Ovary (tissue), 9 donors: ENCODE measurements around the gene PLXNA2. TPM values are rescaled to one million over a fixed set of nuclear protein-coding genes. Genes with fewer than 3 reads are reported as not detected.

Experiments used
- DNase-seq, 5 donors: peaks; one replicate each; pipeline ENCODE4 v3.0.0-alpha.2; 2019 to 2020
- H3K27ac ChIP-seq, 2 donors: fragments of 200-600 bp; one replicate each; pipeline versions ENCODE4 v1.5.1 to v1.8.0; 2019 to 2022
- H3K27me3 ChIP-seq: fragments of 200-600 bp; one replicate; pipeline ENCODE4 v1.8.0; 2022
- H3K36me3 ChIP-seq: fragments of 200-600 bp; sonication (generic); one replicate; pipeline ENCODE4 v1.5.1; 2019
- H3K4me1 ChIP-seq: one replicate; pipeline ENCODE4 v1.8.1; 2013; ENCODE audit warnings: mild to moderate bottlenecking, moderate library complexity; ENCODE audit not compliant: insufficient read depth
- H3K4me3 ChIP-seq: fragments of 200-600 bp; sonication (generic); one replicate; pipeline ENCODE4 v1.5.1; 2017
- H3K9me3 ChIP-seq, 2 donors: fragments of 200-600 bp in 1 of 2; sonication (generic) in 1 of 2; one replicate each; pipeline versions ENCODE4 v1.5.1 to v1.8.1; 2013 to 2019; ENCODE audit warnings: mild to moderate bottlenecking in 1 of 2, moderate library complexity in 1 of 2
- CTCF ChIP-seq, 3 donors: fragments of 450-650 bp in 2 of 3; fragments of 200-600 bp in 1 of 3; IDR thresholded peaks; one replicate each; pipeline versions ENCODE4 v1.5.1 to v1.8.0; 2016 to 2022; ENCODE audit warnings: antibody characterized with exemption in 3 of 3, mild to moderate bottlenecking in 1 of 3
- EP300 ChIP-seq: sonication (generic); formaldehyde crosslinking; IDR thresholded peaks from one replicate; pipeline ENCODE4 v1.6.1; 2017; ENCODE audit warnings: antibody characterized with exemption
- POLR2A ChIP-seq: fragments of 450-650 bp; IDR thresholded peaks from one replicate; pipeline ENCODE4 v1.6.1; 2017; ENCODE audit warnings: antibody characterized with exemption, mild to moderate bottlenecking, moderate library complexity
- WGBS, 3 donors: extraction: QIAGEN DNeasy Blood & Tissue Kit in 1 of 3; methylation state at CpG; one replicate each; pipeline versions ENCODE4 v1.1.5 to v1.1.7; 2013 to 2017; 5-methylcytosine and 5-hydroxymethylcytosine counted together
- intact Hi-C, 4 donors: fragments of 100-400 bp; cut with DNase I; formaldehyde crosslinking; loops; one replicate each; pipeline versions ENCODE4 v1.11.0 to v1.15.1; 2022 to 2023
- polyA plus RNA-seq, 2 donors: library from polyadenylated mRNA; stranded (reverse); fragments of 200-250 nt in 1 of 2; fragments of 350-450 nt in 1 of 2; fragmentation: Illumina TruSeq in 1 of 2; extraction: RNeasy Lipid Tissue Mini Kit (QIAGEN cat#74804) in 1 of 2; gene quantifications; one replicate each; pipeline ENCODE4 v1.2.3, GENCODE V29; 2013 to 2014
- total RNA-seq, 7 donors: library from RNA; depleted of rRNA in 2 of 7; stranded (reverse); fragments of >200 nt in 2 of 7; fragmentation: NEBNext Ultra II Directional in 3 of 7; extraction: Animal tissue kit (Norgen Biotek cat#: 25700) in 3 of 7; gene quantifications; one replicate each; pipeline versions ENCODE4 v1.1.0 to v1.2.4, GENCODE V29; 2016 to 2023
- donor health status: DM: no; HTN: no; CAD: no; lungs with moderate emphysema.
- donor health status: DM: no; HTN: no; CAD: no.
- donor health status: Bipolar disorder and iron deficiency.
- donor health status: DM: yes; HTN: yes; CAD: no.
- donor health status: DM: no; HTN: no; CAD: no.
- donor health status: DM: yes; HTN: yes; CAD: no.

PLXNA2 gene
- total and polyA plus RNA-seq, 9 donors: 10.7 to 71.5 (median 44.0) TPM

- no peak for DNase-seq
- Histone ChIP-seq H3K27me3 (no peaks in the 10 kb centered on the region), H3K27ac (peak overlapping the region; percentile 22 to 66), H3K4me3 (no peak overlapping the region), H3K36me3 (no peaks in the 10 kb centered on the region), H3K9me3 (no peaks in the 10 kb centered on the region), H3K4me1 (peaks cover 35% of the 10 kb centered on the region)
- no peak for TF ChIP-seq EP300
- TF ChIP-seq CTCF (IDR thresholded peaks at IDR 0.05): no peak
- TF ChIP-seq POLR2A: no peak
- WGBS, 3 donors: 30 to 43% (median 35%) methylated on average over 12 of the region's 12 CpGs
- intact Hi-C loops: loop anchor here in 2 of 4 donors (5.0 kb wide), 1 partner anchor 36 kb away; no protein-coding TSS in a partner anchor
Observed at GRCh38 chr1:208218237-208219097, 25.7 kb downstream of the PLXNA2 start.

GRCh38 chr1:208217781-208218180, 26.4 kb downstream of the PLXNA2 start:
- intact Hi-C loops: loop anchor here in 2 of 4 donors (5.0 kb wide), 1 partner anchor 35 kb away; no protein-coding TSS in a partner anchor
- Histone ChIP-seq H3K27ac (peak overlapping the region in 1 of 2 donors; percentile 66), H3K4me1 (peaks cover 35% of the 10 kb centered on the region), H3K36me3 (no peaks in the 10 kb centered on the region), H3K4me3 (no peak overlapping the region), H3K9me3 (no peaks in the 10 kb centered on the region), H3K27me3 (no peaks in the 10 kb centered on the region)
- TF ChIP-seq POLR2A (no peak), EP300 (no peak), CTCF (IDR thresholded peaks at IDR 0.05) (no peak)
- DNase-seq: peak in 1 of 5 donors; percentile 56
- WGBS, 3 donors: 27 to 32% (median 30%) methylated on average over 10 of the region's 10 CpGs

GRCh38 chr1:208216806-208217205, 27.4 kb downstream of the PLXNA2 start:
- H3K27ac ChIP-seq: no peak overlapping the region
- H3K27me3 ChIP-seq: no peaks in the 10 kb centered on the region
- no peak overlapping the region for H3K4me3 ChIP-seq
- TF ChIP-seq EP300 (no peak), CTCF (IDR thresholded peaks at IDR 0.05) (no peak), POLR2A (no peak)
- intact Hi-C loops: loop anchor here in 2 of 4 donors (5.0 kb wide), 1 partner anchor 35 kb away; no protein-coding TSS in a partner anchor
- H3K9me3 ChIP-seq: no peaks in the 10 kb centered on the region
- H3K36me3 ChIP-seq: no peaks in the 10 kb centered on the region
- peaks cover 35% of the 10 kb centered on the region for H3K4me1 ChIP-seq
- no peak for DNase-seq
- 96 to 98% (median 97%) methylated on average over 16 of the region's 16 CpGs for WGBS, 3 donors

- intact Hi-C loops: loop anchor here in 2 of 4 donors (5.0 kb wide), 1 partner anchor 34 kb away; no protein-coding TSS in a partner anchor
- Histone ChIP-seq H3K27ac (no peak overlapping the region), H3K36me3 (no peaks in the 10 kb centered on the region), H3K4me1 (peaks cover 31% of the 10 kb centered on the region), H3K9me3 (no peaks in the 10 kb centered on the region), H3K27me3 (no peaks in the 10 kb centered on the region), H3K4me3 (no peak overlapping the region)
- DNase-seq: no peak
- WGBS, 3 donors: 48 to 58% (median 53%) methylated on average over 1 of the region's 1 CpG
- TF ChIP-seq POLR2A (no peak), CTCF (IDR thresholded peaks at IDR 0.05) (no peak), EP300 (no peak)
Observed at GRCh38 chr1:208216062-208216461, 28.1 kb downstream of the PLXNA2 start.
